H1 (cell line): ENCODE data around the gene ANAPC10. TPM values are rescaled to one million over a fixed set of nuclear protein-coding genes. Genes with fewer than 3 reads are reported as not detected.

ENCODE experiments used
- CTCF ChIA-PET: fragments of 300-600 bp; sonication (Branson Sonifier 250); formaldehyde crosslinking; loops from one replicate; lab custom pipeline; 2021; ENCODE audit not compliant: partially characterized antibody; lab: Charles Lee
- POLR2A ChIA-PET: fragments of 300-600 bp; sonication (Branson Sonifier 250); formaldehyde crosslinking; loops from one replicate; lab custom pipeline; 2021; ENCODE audit warnings: inconsistent platforms; ENCODE audit not compliant: partially characterized antibody; lab: Charles Lee
- DNase-seq, 2 experiments: peaks; one replicate each; pipeline versions ENCODE4 v3.0.0 to v3.0.0-alpha.2; 2010 to 2022; ENCODE audit warnings: low spot score in 2 of 2, low read depth in 1 of 2, mixed read lengths in 1 of 2
- FAIRE-seq: peaks from 2 replicates; lab custom pipeline; 2011; peaks lifted over from hg19 to GRCh38; lab: Jason Lieb, UNC
- H2AFZ ChIP-seq: 2 replicates; pipeline ENCODE4 v1.8.1; 2012; ENCODE audit warnings: low read length, inconsistent platforms
- H2AK5ac ChIP-seq: 2 replicates; pipeline ENCODE4 v1.6.1; 2013; ENCODE audit warnings: low read depth, low read length
- H2BK120ac ChIP-seq: replicated peaks from 2 replicates; pipeline ENCODE3; 2013; ENCODE audit warnings: low read depth, low read length, inconsistent platforms
- H2BK12ac ChIP-seq: 2 replicates; pipeline ENCODE4 v1.6.1; 2013; ENCODE audit warnings: low read depth, low read length
- H2BK15ac ChIP-seq: 2 replicates; pipeline ENCODE4 v1.6.1; 2013; ENCODE audit warnings: low read length
- H2BK20ac ChIP-seq: 2 replicates; pipeline ENCODE4 v1.6.1; 2013; ENCODE audit warnings: low read length
- H2BK5ac ChIP-seq: 2 replicates; pipeline ENCODE4 v1.6.1; 2013; ENCODE audit warnings: low read depth, low read length
- H3K14ac ChIP-seq: 2 replicates; pipeline ENCODE4 v1.6.1; 2013; ENCODE audit warnings: inconsistent platforms; ENCODE audit not compliant: insufficient read length
- H3K18ac ChIP-seq: 2 replicates; pipeline ENCODE4 v1.6.1; 2013; ENCODE audit warnings: low read length; ENCODE audit errors: extremely low read depth
- H3K23ac ChIP-seq: 2 replicates; pipeline ENCODE4 v1.6.1; 2013; ENCODE audit warnings: inconsistent platforms; ENCODE audit not compliant: insufficient read length
- H3K23me2 ChIP-seq: 2 replicates; pipeline ENCODE4 v1.6.1; 2013; ENCODE audit warnings: low read depth, low read length
- H3K27ac ChIP-seq: 2 replicates; pipeline ENCODE4 v1.6.1; 2011; ENCODE audit warnings: low read depth, low read length, inconsistent platforms
- H3K27me3 ChIP-seq, 4 experiments: replicated peaks in 1 of 4; 1 replicate in 1 of 4; 2 replicates in 3 of 4; pipeline versions ENCODE4 v1.6.1 to v1.8.1; 2011 to 2013; ENCODE audit warnings: low read length in 3 of 4, mild to moderate bottlenecking in 3 of 4, inconsistent platforms in 2 of 4, mixed read lengths in 2 of 4, moderate library complexity in 1 of 4; ENCODE audit not compliant: control insufficient read depth in 3 of 4, insufficient read depth in 3 of 4; ENCODE audit errors: extremely low read depth in 1 of 4
- H3K36me3 ChIP-seq, 4 experiments: 2 replicates each; pipeline versions ENCODE4 v1.6.1 to v1.8.1; 2011 to 2013; ENCODE audit warnings: mild to moderate bottlenecking in 4 of 4, low read length in 3 of 4, moderate library complexity in 2 of 4, control low read depth in 1 of 4, inconsistent platforms in 1 of 4; ENCODE audit not compliant: insufficient read depth in 4 of 4, control insufficient read depth in 2 of 4
- H3K4ac ChIP-seq: replicated peaks from 2 replicates; pipeline ENCODE3; 2013; ENCODE audit warnings: low read length, low read depth, mixed read lengths, inconsistent platforms; ENCODE audit not compliant: insufficient read length
- H3K4me1 ChIP-seq, 4 experiments: replicated peaks in 1 of 4; 1 replicate in 1 of 4; 2 replicates in 3 of 4; pipeline versions ENCODE4 v1.6.1 to v1.8.1; 2011 to 2013; ENCODE audit warnings: low read length in 3 of 4, inconsistent platforms in 2 of 4, mixed read lengths in 1 of 4; ENCODE audit not compliant: insufficient read depth in 4 of 4, control insufficient read depth in 3 of 4
- H3K4me2 ChIP-seq, 2 experiments: 2 replicates each; pipeline versions ENCODE4 v1.6.1 to v1.8.1; 2011 to 2013; ENCODE audit warnings: low read depth in 2 of 2, low read length in 2 of 2, control low read depth in 1 of 2, inconsistent platforms in 1 of 2, mild to moderate bottlenecking in 1 of 2; ENCODE audit not compliant: insufficient read depth in 1 of 2
- H3K4me3 ChIP-seq, 4 experiments: fragments of 200-600, 300-600 bp in 1 of 4; sonication (generic), shearing (Covaris generic), sonication (Bioruptor Twin) in 1 of 4; 2 replicates each; pipeline versions ENCODE4 v1.5.1 to v1.8.1; 2011 to 2016; ENCODE audit warnings: low read length in 4 of 4, low read depth in 3 of 4, control low read depth in 2 of 4, inconsistent platforms in 2 of 4, mild to moderate bottlenecking in 2 of 4, mixed read lengths in 1 of 4, moderate library complexity in 1 of 4; ENCODE audit not compliant: insufficient read depth in 2 of 4; ENCODE audit errors: extremely low read depth in 1 of 4
- H3K56ac ChIP-seq: replicated peaks from 2 replicates; pipeline ENCODE3; 2013; ENCODE audit warnings: low read depth, mild to moderate bottlenecking, mixed read lengths, low read length, inconsistent platforms; ENCODE audit not compliant: insufficient read length
- H3K79me1 ChIP-seq: 2 replicates; pipeline ENCODE4 v1.6.1; 2013; ENCODE audit warnings: low read depth, low read length, control low read depth
- H3K79me2 ChIP-seq, 2 experiments: 2 replicates each; pipeline versions ENCODE4 v1.6.1 to v1.8.1; 2012 to 2013; ENCODE audit warnings: low read length in 2 of 2, mild to moderate bottlenecking in 2 of 2, inconsistent platforms in 1 of 2; ENCODE audit not compliant: insufficient read depth in 2 of 2, control insufficient read depth in 1 of 2
- H3K9ac ChIP-seq, 4 experiments: replicated peaks in 1 of 4; 1 replicate in 1 of 4; 2 replicates in 3 of 4; pipeline versions ENCODE4 v1.6.1 to v1.8.1; 2011 to 2013; ENCODE audit warnings: low read depth in 3 of 4, low read length in 3 of 4, control low read depth in 2 of 4, mild to moderate bottlenecking in 2 of 4, moderate library complexity in 2 of 4, inconsistent platforms in 1 of 4; ENCODE audit errors: extremely low read depth in 1 of 4
- H3K9me3 ChIP-seq, 2 experiments: 2 replicates each; pipeline versions ENCODE4 v1.6.1 to v1.8.1; 2012 to 2013; ENCODE audit warnings: mild to moderate bottlenecking in 2 of 2, moderate library complexity in 2 of 2, control low read depth in 1 of 2, inconsistent platforms in 1 of 2, low read depth in 1 of 2, low read length in 1 of 2, mixed read lengths in 1 of 2; ENCODE audit not compliant: insufficient read depth in 2 of 2
- H4K20me1 ChIP-seq, 2 experiments: replicated peaks in 1 of 2; 2 replicates each; pipeline versions ENCODE3 to v1.8.1; 2011 to 2013; ENCODE audit warnings: inconsistent platforms in 2 of 2, low read length in 2 of 2, mild to moderate bottlenecking in 1 of 2; ENCODE audit not compliant: insufficient read depth in 2 of 2, control insufficient read depth in 1 of 2
- H4K5ac ChIP-seq: 2 replicates; pipeline ENCODE4 v1.6.1; 2013; ENCODE audit warnings: low read length, low read depth, mixed read lengths, inconsistent platforms; ENCODE audit not compliant: insufficient read length
- H4K8ac ChIP-seq: 2 replicates; pipeline ENCODE4 v1.8.0; 2013; ENCODE audit warnings: mild to moderate bottlenecking, moderate library complexity, low read length, inconsistent platforms; ENCODE audit not compliant: insufficient read depth; ENCODE audit errors: extremely low read depth
- H4K91ac ChIP-seq: replicated peaks from 2 replicates; pipeline ENCODE3; 2013; ENCODE audit warnings: low read length, mixed read lengths, inconsistent platforms; ENCODE audit not compliant: insufficient read length
- BCL11A ChIP-seq, 2 experiments: IDR thresholded peaks; one replicate each; pipeline ENCODE4 v1.6.1; 2011; ENCODE audit warnings: low read depth in 2 of 2, low read length in 2 of 2, mild to moderate bottlenecking in 2 of 2
- CBX8 ChIP-seq: fragments of 300-800, 300-1000 bp; sonication (generic); IDR thresholded peaks from 2 replicates; pipeline ENCODE4 v1.7.1; 2016; ENCODE audit warnings: low read depth, low read length, borderline replicate concordance
- EZH2 ChIP-seq: fragments of 200-600 bp; sonication (generic); IDR thresholded peaks from 2 replicates; pipeline ENCODE4 v1.7.1; 2012; ENCODE audit warnings: low read depth, mild to moderate bottlenecking, moderate library complexity, low read length, inconsistent platforms; ENCODE audit not compliant: severe bottlenecking
- MAX ChIP-seq: IDR thresholded peaks from 2 replicates; pipeline ENCODE4 v1.6.1; 2012; ENCODE audit warnings: inconsistent platforms
- RAD21 ChIP-seq, 2 experiments: IDR thresholded peaks in 1 of 2; conservative IDR thresholded peaks in 1 of 2; 2 replicates each; pipeline ENCODE4 v1.6.1; 2011; ENCODE audit warnings: low read depth in 2 of 2, low read length in 2 of 2, improper control_type of control experiment in 1 of 2, inconsistent platforms in 1 of 2, mild to moderate bottlenecking in 1 of 2, moderate library complexity in 1 of 2
- SP2 ChIP-seq: IDR thresholded peaks from 2 replicates; pipeline ENCODE4 v1.6.1; 2012; ENCODE audit warnings: mild to moderate bottlenecking, low read length, inconsistent platforms
- YY1 ChIP-seq: IDR thresholded peaks from 2 replicates; pipeline ENCODE4 v1.6.1; 2011; ENCODE audit warnings: low read depth, mild to moderate bottlenecking, low read length
- WGBS, 2 experiments: shearing (Covaris generic) in 1 of 2; methylation state at CpG; one replicate each; pipeline versions ENCODE4 v1.1.6 to v1.1.7; 2013 to 2015; ENCODE audit warnings: low lambda C conversion rate in 2 of 2, mixed read lengths in 2 of 2, inconsistent platforms in 1 of 2, low coverage in 1 of 2, missing lambda C conversion rate in 1 of 2; ENCODE audit not compliant: insufficient replicate concordance in 2 of 2, insufficient coverage in 1 of 2, insufficient read length in 1 of 2; ENCODE audit errors: extremely low coverage in 1 of 2, missing lambda C conversion rate in 1 of 2; 5-methylcytosine and 5-hydroxymethylcytosine counted together
- polyA plus RNA-seq, 7 experiments: library from polyadenylated mRNA; depleted of rRNA in 3 of 7; stranded (reverse) in 5 of 7; unstranded in 2 of 7; fragments of >200 nt in 5 of 7; fragments of 200-250 nt in 2 of 7; gene quantifications; 1 replicate in 5 of 7; 2 replicates in 1 of 7; 4 replicates in 1 of 7; pipeline versions ENCODE4 v1.2.1 to v1.2.3, GENCODE V29; 2011 to 2013; ENCODE audit warnings: missing spikeins in 2 of 7, mixed read lengths in 2 of 7
- total RNA-seq: library from RNA; stranded (reverse); fragmentation: NEBNext Ultra II Directional; extraction: Animal tissue kit (Norgen Biotek cat#: 25700); gene quantifications from 2 replicates; pipeline ENCODE4 v1.2.1, GENCODE V29; 2021

The ANAPC10 gene
- total and polyA plus RNA-seq, 2 of the 8 experiments (the other 6 are each of a cell fraction or from before 2014, with no cell fraction given), result 17.6 to 23.3 TPM

GRCh38 chr4:145103496-145103895, 5.5 kb upstream of the ANAPC10 start:
- CTCF ChIA-PET, result interaction anchor here (1.0 kb wide), 1 partner anchor 929 kb away, joined by 3 read pairs; no protein-coding TSS in a partner anchor

More at GRCh38 chr4:145103496-145103895, 5.5 kb upstream of the ANAPC10 start:
- Histone ChIP-seq H3K27me3 (no peaks in the 10 kb centered on the region), H4K5ac (no peak overlapping the region), H3K79me2 (peaks cover 31 to 63% of the 10 kb centered on the region in 2 experiments), H2AFZ (no peak overlapping the region), H3K36me3 (peaks cover 4 to 43% (median 22%) of the 10 kb centered on the region in 4 experiments), H2BK20ac (no peak overlapping the region), H3K4me3 (no peak overlapping the region), H2BK120ac (no peak overlapping the region), H3K27ac (no peak overlapping the region), H3K14ac (no peak overlapping the region), H4K20me1 (peaks cover 0 to 3% of the 10 kb centered on the region in 2 experiments), H3K4ac (no peak overlapping the region), H2BK15ac (no peak overlapping the region), H3K9me3 (no peaks in the 10 kb centered on the region), H2BK12ac (no peak overlapping the region), H3K56ac (no peak overlapping the region), H4K8ac (no peak overlapping the region), H3K79me1 (no peaks in the 10 kb centered on the region; the same call in 1 of the 2 replicates), H3K9ac (no peak overlapping the region), H3K18ac (no peak overlapping the region), H2AK5ac (no peak overlapping the region), H3K4me2 (no peak overlapping the region), H4K91ac (no peak overlapping the region), H3K4me1 (no peaks in the 10 kb centered on the region), H3K23ac (no peak overlapping the region), H3K23me2 (no peaks in the 10 kb centered on the region), H2BK5ac (no peak overlapping the region)
- no peak for DNase-seq
- no peak for FAIRE-seq
- 89% methylated on average over 3 of the region's 3 CpGs; no CpG with 5 or more reads in 1 of the 2 experiments for WGBS, 2 experiments
- TF ChIP-seq RAD21 (IDR thresholded peaks at IDR 0.05 in 1 of 2, conservative IDR thresholded peaks at IDR 0.05 in 1 of 2; ENCODE audit: low read depth in 2 of 2, low read length in 2 of 2) (no peak), MAX (no peak), EZH2 (no peak), CBX8 (no peak), BCL11A (IDR thresholded peaks at IDR 0.05; ENCODE audit: low read depth in 2 of 2, low read length in 2 of 2) (no peak), SP2 (no peak), YY1 (no peak)
- POLR2A ChIA-PET, result interaction anchor here (0.7 to 1.0 kb wide), 2 partner anchors 29 to 136 kb away, joined by 3 read pairs; no protein-coding TSS in a partner anchor
